ENCODE data around the gene SLC18B1. TPM values are rescaled to one million over a fixed set of nuclear protein-coding genes. Genes with fewer than 3 reads are reported as not detected.

The SLC18B1 gene
- total RNA-seq, 3 donors from 2014 or later, result 3.8 to 4.5 (median 4.3) TPM

DNA sequence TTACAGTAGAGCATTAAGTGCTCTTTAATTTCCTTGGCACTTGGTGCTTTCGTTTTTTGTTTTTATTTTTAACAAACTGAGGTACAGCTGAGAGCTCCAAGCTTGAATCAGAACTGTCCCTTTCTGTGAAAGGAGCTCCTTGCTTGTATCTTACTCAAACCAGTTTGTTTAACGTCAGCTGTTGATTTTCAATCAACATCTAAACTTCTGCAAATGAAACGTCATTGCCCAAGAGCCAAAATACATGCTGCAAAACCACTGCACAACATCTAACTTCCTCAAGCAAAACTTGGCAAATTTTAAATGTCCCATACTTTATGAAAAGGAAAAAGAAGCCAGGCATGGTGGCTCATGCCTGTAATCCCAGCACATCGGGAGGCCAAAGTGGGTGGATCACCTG, 55.9 kb downstream of the SLC18B1 start:
- Mint-ChIP-seq H3K4me3 (no peak overlapping the region), H3K9me3 (peaks cover 24% of the 10 kb centered on the region), H3K4me1 (ENCODE audit: low read depth) (no peaks in the 10 kb centered on the region), H3K36me3 (ENCODE audit: insufficient read depth) (peaks cover 47% of the 10 kb centered on the region), H3K27me3 (ENCODE audit: low read depth) (no peaks in the 10 kb centered on the region)
- DNase-seq (no peak), ATAC-seq (no peak)

DNA sequence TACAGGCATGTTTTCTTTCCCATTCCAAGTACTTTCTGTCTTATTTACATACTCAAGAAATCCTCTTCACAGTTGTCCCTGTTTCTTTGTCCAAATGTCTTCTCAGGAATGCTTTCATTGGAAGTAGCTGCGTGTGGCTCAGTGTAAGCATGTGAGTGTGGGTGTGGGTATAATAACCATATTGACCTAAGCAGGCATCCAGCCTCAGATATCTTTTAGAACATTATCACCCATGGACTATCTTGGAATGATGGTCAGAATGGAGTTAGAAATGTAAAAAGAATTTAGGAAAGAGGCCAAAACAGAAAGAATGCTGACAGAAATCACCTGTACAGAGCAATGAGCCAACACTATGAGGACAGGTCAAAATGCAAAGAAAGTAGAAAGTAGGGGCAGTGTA, 57.2 kb downstream of the SLC18B1 start:
- no peak for ATAC-seq
- Mint-ChIP-seq H3K9me3 (peaks cover 24% of the 10 kb centered on the region), H3K36me3 (ENCODE audit: insufficient read depth) (peaks cover 39% of the 10 kb centered on the region)

GRCh38 chr6:132736239-132736638, 62.2 kb downstream of the SLC18B1 start:
- ATAC-seq, result no peak
- Mint-ChIP-seq H3K4me3 (no peak overlapping the region), H3K36me3 (ENCODE audit: insufficient read depth) (peaks cover 11% of the 10 kb centered on the region), H3K4me1 (ENCODE audit: low read depth) (peaks cover 16% of the 10 kb centered on the region), H3K9me3 (peaks cover 19% of the 10 kb centered on the region), H3K27me3 (ENCODE audit: low read depth) (no peaks in the 10 kb centered on the region)
- no peak for DNase-seq

More for the DNA sequence above, 57.2 kb downstream of the SLC18B1 start:
- no peak overlapping the region for H3K4me3 Mint-ChIP-seq
- DNase-seq, result no peak
- no peaks in the 10 kb centered on the region for H3K27me3 Mint-ChIP-seq (ENCODE audit: low read depth)
- peaks cover 10% of the 10 kb centered on the region for H3K4me1 Mint-ChIP-seq (ENCODE audit: low read depth)

DNA sequence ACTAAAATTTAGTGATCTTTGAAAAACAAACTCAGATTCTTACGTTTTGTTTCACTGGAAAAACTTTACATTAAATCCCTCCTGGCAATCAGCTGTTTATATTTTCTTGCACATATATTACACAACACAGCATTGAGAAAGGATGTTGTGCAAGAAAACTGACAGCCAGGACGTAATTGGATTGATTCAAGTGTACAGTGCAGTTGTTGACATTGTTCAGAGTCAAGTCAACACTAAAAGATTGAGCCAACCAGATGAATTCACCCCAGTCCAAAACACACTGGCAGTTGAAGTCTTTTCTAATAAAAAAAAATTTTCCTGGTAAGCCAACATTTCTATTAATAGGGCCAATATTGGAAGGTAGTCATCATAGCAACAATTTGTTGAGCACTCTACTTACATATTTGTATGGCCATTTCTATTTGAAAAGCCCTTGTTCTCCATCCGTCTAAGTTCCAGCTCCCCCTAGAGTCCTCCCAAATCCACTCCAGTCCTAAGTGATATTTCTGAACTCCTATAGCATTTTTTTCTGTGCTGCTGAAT, 63.7 kb downstream of the SLC18B1 start:
- no peak for DNase-seq
- no peak for ATAC-seq
- Mint-ChIP-seq H3K27me3 (ENCODE audit: low read depth) (no peaks in the 10 kb centered on the region), H3K4me1 (ENCODE audit: low read depth) (peaks cover 16% of the 10 kb centered on the region), H3K36me3 (ENCODE audit: insufficient read depth) (peaks cover 4% of the 10 kb centered on the region), H3K4me3 (no peak overlapping the region), H3K9me3 (peaks cover 15% of the 10 kb centered on the region)

DNA sequence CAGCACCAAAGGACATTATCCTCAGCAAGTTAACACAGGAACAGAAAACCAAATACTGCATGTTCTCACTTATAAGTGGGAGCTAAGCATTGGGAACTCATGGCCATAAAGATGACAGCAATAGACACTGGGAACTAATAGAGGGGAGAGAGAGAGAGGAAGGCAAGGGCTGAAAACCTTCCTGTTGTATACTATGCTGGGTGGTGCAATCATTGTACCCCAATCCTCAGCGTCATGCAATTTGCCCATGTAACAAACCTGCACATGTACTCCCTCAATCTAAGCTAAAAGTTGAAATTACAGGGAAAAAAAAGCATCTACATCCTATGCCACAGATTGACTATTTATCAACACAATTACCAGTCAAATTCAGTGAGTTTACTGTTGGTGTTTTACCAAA, 64.6 kb downstream of the SLC18B1 start:
- H3K4me3 Mint-ChIP-seq, result no peak overlapping the region
- peaks cover 16% of the 10 kb centered on the region for H3K4me1 Mint-ChIP-seq (ENCODE audit: low read depth)
- DNase-seq (no peak), ATAC-seq (no peak)
- H3K9me3 Mint-ChIP-seq, result peaks cover 8% of the 10 kb centered on the region
- no peaks in the 10 kb centered on the region for H3K36me3 Mint-ChIP-seq (ENCODE audit: insufficient read depth)
- H3K27me3 Mint-ChIP-seq (ENCODE audit: low read depth), result no peaks in the 10 kb centered on the region

GRCh38 chr6:132733283-132733682, 65.2 kb downstream of the SLC18B1 start:
- H3K4me3 Mint-ChIP-seq, result no peak overlapping the region
- DNase-seq (no peak), ATAC-seq (no peak)
- no peaks in the 10 kb centered on the region for H3K36me3 Mint-ChIP-seq (ENCODE audit: insufficient read depth)
- no peaks in the 10 kb centered on the region for H3K27me3 Mint-ChIP-seq (ENCODE audit: low read depth)
- H3K9me3 Mint-ChIP-seq, result peaks cover 3% of the 10 kb centered on the region
- H3K4me1 Mint-ChIP-seq (ENCODE audit: low read depth), result peaks cover 16% of the 10 kb centered on the region

DNA sequence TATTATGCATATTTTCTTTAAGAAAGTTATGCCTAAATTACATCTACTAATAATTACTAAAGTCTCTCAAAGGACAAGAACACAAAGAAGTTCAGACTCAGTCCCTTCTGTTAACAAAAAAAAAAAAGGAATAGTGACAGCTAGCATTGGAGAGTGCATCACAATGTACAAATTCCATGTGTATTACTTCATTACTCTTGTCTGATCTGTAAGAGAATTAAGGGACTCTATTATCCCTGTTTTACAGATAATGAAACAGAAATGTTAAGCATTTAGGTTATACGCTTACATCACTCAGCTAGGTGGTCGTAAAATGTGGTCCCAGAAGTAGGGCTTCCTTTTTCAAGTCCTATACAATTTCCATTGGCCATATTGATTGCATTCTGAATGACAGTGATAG, 67.4 kb downstream of the SLC18B1 start:
- Mint-ChIP-seq H3K4me3 (no peak overlapping the region), H3K4me1 (ENCODE audit: low read depth) (peaks cover 4% of the 10 kb centered on the region), H3K27me3 (ENCODE audit: low read depth) (no peaks in the 10 kb centered on the region), H3K36me3 (ENCODE audit: insufficient read depth) (no peaks in the 10 kb centered on the region), H3K9me3 (no peaks in the 10 kb centered on the region)
- DNase-seq (no peak), ATAC-seq (no peak)

DNA sequence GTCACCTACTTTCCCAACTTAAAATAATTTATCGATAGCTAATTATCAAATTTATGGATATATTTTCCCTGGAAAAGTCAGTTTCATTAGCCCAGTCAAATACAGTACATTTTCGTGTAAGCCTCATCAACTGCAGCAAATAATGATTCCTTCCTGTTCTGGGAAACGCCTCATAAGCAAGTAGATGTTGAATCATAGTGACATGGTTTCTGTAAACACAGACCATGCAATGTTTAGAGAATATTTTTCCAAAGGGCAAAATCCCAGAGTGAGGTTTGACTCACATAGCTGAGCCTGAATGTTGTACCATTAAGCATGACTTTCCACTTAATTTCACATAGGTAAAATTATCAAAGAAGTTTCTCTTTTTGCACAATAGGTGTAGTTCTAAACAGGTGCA, 67.9 kb downstream of the SLC18B1 start:
- DNase-seq, result no peak
- no peak for ATAC-seq
- no peaks in the 10 kb centered on the region for H3K4me1 Mint-ChIP-seq (ENCODE audit: low read depth)
- no peaks in the 10 kb centered on the region for H3K36me3 Mint-ChIP-seq (ENCODE audit: insufficient read depth)
- H3K4me3 Mint-ChIP-seq, result no peak overlapping the region
- no peaks in the 10 kb centered on the region for H3K9me3 Mint-ChIP-seq
- H3K27me3 Mint-ChIP-seq (ENCODE audit: low read depth), result no peaks in the 10 kb centered on the region

DNA sequence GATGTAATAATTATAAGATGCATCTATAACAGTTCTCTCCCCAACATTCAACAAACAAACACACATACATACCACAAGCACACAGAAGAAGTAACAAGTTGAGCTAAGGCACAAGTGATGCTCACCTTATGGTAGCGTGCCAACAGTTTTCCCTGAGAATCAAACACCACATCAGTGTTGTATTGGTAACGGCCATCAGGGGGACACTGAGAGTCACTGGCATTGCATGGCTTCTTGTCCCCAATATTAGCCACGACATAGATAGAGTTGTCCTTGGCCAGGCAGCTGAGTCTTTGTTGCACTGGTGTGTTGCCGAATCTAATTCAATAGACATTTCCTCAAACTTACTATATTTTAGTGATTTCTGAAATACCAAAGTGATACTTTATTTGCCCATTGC, 69.8 kb downstream of the SLC18B1 start:
- Mint-ChIP-seq H3K36me3 (ENCODE audit: insufficient read depth) (no peaks in the 10 kb centered on the region), H3K27me3 (ENCODE audit: low read depth) (no peaks in the 10 kb centered on the region), H3K4me1 (ENCODE audit: low read depth) (no peaks in the 10 kb centered on the region), H3K4me3 (no peak overlapping the region), H3K9me3 (no peaks in the 10 kb centered on the region)
- no peak for DNase-seq
- no peak for ATAC-seq

DNA sequence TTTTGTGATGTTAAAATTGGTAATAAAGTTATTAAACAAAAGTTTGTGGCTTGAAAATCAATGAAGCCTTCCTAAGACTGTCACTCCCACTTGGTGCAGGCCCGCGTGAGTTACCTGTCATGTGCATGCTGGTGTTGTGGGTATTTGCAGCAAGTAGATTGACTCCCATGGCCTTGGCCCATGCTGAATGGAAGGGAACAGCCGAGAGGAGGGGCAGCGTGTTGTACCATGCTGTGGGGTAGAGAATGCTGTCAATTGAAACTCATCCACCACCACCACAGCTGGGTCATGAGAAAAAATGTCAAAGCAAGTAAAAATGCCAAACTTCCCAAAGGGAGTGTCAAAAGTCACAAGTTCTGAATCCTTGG, 71.8 kb downstream of the SLC18B1 start:
- DNase-seq, result no peak
- Mint-ChIP-seq H3K4me3 (no peak overlapping the region), H3K9me3 (no peaks in the 10 kb centered on the region), H3K4me1 (ENCODE audit: low read depth) (no peaks in the 10 kb centered on the region), H3K36me3 (ENCODE audit: insufficient read depth) (no peaks in the 10 kb centered on the region), H3K27me3 (ENCODE audit: low read depth) (no peaks in the 10 kb centered on the region)
- ATAC-seq, result no peak

DNA sequence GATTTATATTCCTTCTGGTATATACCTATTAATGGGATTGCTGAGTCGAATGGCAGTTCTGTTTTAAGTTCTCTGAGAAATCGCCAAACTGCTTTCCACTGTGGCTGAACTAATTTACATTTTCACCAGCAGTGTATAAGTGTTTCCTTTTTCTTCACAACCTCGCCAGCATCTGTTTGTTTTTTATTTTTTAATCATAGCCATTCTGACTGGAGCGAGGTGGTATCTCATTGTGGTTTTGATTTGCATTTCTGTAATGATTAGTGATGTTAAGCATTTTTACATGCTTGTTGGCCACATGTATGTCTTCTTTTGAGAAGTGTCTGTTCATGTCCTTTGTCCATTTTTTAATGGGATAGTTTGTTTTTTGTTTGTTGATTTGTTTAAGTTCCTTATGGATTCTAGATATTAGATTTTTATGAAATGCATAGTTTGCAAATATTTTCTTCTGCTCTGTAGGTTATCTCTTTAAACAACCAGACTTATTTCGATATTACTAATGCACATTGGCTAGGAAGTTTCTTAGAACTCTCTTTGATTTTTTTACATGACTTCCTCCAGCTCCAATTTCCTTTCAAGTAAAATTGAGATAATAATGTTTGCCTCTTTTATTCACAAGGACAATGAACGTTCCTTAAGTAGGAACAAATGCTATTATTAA, 72.4 kb downstream of the SLC18B1 start:
- no peaks in the 10 kb centered on the region for H3K9me3 Mint-ChIP-seq
- H3K27me3 Mint-ChIP-seq (ENCODE audit: low read depth), result no peaks in the 10 kb centered on the region
- H3K36me3 Mint-ChIP-seq (ENCODE audit: insufficient read depth), result no peaks in the 10 kb centered on the region
- H3K4me3 Mint-ChIP-seq, result no peak overlapping the region
- no peak for ATAC-seq
- DNase-seq, result no peak
- H3K4me1 Mint-ChIP-seq (ENCODE audit: low read depth), result no peaks in the 10 kb centered on the region

DNA sequence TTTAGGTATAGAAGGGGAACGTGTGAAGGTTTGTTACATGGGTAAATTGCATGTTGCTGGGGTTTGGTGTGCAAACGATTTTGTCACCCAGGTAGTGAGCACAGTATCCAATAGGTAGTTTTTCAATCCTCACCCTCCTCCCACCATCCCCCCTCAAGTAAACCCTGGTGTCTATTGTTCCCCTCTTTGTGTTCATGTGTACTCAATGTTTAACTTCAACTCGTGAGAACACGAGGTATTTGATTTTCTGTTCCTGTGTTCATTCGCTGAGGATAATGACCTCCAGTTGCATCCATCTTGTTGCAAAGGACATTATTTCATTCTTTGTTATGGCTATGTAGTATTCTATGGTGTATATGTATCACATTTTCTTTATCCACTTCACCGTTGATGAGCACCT, 73.0 kb downstream of the SLC18B1 start:
- DNase-seq (no peak), ATAC-seq (no peak)
- no peaks in the 10 kb centered on the region for H3K27me3 Mint-ChIP-seq (ENCODE audit: low read depth)
- H3K36me3 Mint-ChIP-seq (ENCODE audit: insufficient read depth), result no peaks in the 10 kb centered on the region
- no peaks in the 10 kb centered on the region for H3K4me1 Mint-ChIP-seq (ENCODE audit: low read depth)
- H3K9me3 Mint-ChIP-seq, result no peaks in the 10 kb centered on the region
- H3K4me3 Mint-ChIP-seq, result no peak overlapping the region

DNA sequence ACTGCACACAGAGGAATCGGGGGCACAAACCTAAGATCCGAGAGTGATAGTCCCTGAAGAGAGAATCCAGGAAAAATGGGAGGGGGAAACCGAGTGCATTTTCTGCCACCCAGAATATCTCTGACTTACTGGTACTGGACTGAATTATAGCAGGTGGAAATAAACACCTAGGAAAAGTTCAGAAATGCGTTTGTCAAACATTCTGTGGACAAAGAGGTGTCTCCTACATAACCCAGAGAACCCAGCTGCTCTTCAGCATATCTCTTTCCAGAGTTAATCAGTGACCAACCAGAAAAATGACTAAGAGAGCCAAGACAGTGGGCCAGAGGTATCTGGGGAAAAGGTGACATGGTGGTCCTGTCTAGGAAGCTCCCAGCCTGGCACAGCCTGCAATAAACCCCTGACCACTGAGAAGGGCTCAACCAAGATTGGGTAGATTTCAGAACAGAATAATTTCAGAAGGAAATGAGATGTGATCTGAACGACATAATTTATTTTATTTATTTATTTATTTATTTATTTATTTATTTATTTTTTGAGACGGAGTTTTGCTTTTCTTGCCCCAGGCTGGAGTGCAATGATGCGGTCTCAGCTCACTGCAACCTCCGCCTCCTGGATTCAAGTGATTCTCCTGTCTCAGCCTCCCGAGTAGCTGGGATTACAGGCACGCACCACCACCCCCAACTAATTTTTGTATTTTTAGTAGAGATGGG, 78.5 kb downstream of the SLC18B1 start:
- H3K27me3 Mint-ChIP-seq (ENCODE audit: low read depth), result peaks cover 2% of the 10 kb centered on the region
- no peak overlapping the region for H3K4me3 Mint-ChIP-seq
- no peaks in the 10 kb centered on the region for H3K4me1 Mint-ChIP-seq (ENCODE audit: low read depth)
- H3K9me3 Mint-ChIP-seq, result no peaks in the 10 kb centered on the region
- DNase-seq, result no peak
- H3K36me3 Mint-ChIP-seq (ENCODE audit: insufficient read depth), result no peaks in the 10 kb centered on the region
- no peak for ATAC-seq
